ENCODE results near the gene SAPCD1.
"Not testable (repeated sequence)": the region's sequence is repeated elsewhere in the genome, so short reads cannot be mapped to it uniquely, and the experiment has no call there.

Gene SAPCD1

GRCh38 chr6:31795616-31796298 is 33.3 kb downstream of the SAPCD1 start, which contains the start of gene VARS1:
TSS of gene VARS1 (minus strand) at chr6:31795752. CDS start at chr6:31795217, 535 bp downstream.
- peak within 1 kb of the TSS; percentile 88 for H3K27ac ChIP-seq
- TF ChIP-seq ZFX (IDR thresholded peaks at IDR 0.05; ENCODE audit: borderline replicate concordance) (no peak), CTCF (IDR thresholded peaks at IDR 0.05) (peak; percentile 93)

- TF ChIP-seq CTCF (IDR thresholded peaks at IDR 0.05) (no peak), ZFX (IDR thresholded peaks at IDR 0.05; ENCODE audit: borderline replicate concordance) (no peak)
- H3K27ac ChIP-seq = peak overlapping the region; percentile 88
Observed at GRCh38 chr6:31796993-31797385, 34.5 kb downstream of the SAPCD1 start.

- no peak for TF ChIP-seq CTCF (IDR thresholded peaks at IDR 0.05)
- peak overlapping the region; percentile 88 for H3K27ac ChIP-seq
Observed at GRCh38 chr6:31797588-31797987, 35.1 kb downstream of the SAPCD1 start.

- no peak for TF ChIP-seq ZFX (IDR thresholded peaks at IDR 0.05; ENCODE audit: borderline replicate concordance)
- no peak for TF ChIP-seq CTCF (IDR thresholded peaks at IDR 0.05)
- H3K27ac ChIP-seq = no peak overlapping the region
Observed at GRCh38 chr6:31799781-31800180, 37.3 kb downstream of the SAPCD1 start.

GRCh38 chr6:31801031-31801927 is 38.8 kb downstream of the SAPCD1 start:
- H3K27ac ChIP-seq = not testable (repeated sequence)

GRCh38 chr6:31805939-31806469 is 43.5 kb downstream of the SAPCD1 start:
- H3K27ac ChIP-seq = peak overlapping the region; percentile 81
- TF ChIP-seq ZFX (IDR thresholded peaks at IDR 0.05; ENCODE audit: borderline replicate concordance) = no peak
- TF ChIP-seq CTCF (IDR thresholded peaks at IDR 0.05) = no peak

- H3K27ac ChIP-seq = peak within 1 kb of the TSS; percentile 81
- TF ChIP-seq ZFX (IDR thresholded peaks at IDR 0.05; ENCODE audit: borderline replicate concordance) = no peak
- TF ChIP-seq CTCF (IDR thresholded peaks at IDR 0.05) = peak; percentile 12; the same call in 1 of the 2 replicates
Observed at GRCh38 chr6:31806470-31807272, 44.2 kb downstream of the SAPCD1 start, which contains the start of gene LSM2. TSS of gene LSM2 (minus strand) at chr6:31806966. CDS start at chr6:31806757, 209 bp downstream.

GRCh38 chr6:31808599-31808998 is 46.1 kb downstream of the SAPCD1 start:
- H3K27ac ChIP-seq = not testable (repeated sequence)

Data from 22Rv1 (cell line).